ENCODE measurements around the gene STAP1.

DNA sequence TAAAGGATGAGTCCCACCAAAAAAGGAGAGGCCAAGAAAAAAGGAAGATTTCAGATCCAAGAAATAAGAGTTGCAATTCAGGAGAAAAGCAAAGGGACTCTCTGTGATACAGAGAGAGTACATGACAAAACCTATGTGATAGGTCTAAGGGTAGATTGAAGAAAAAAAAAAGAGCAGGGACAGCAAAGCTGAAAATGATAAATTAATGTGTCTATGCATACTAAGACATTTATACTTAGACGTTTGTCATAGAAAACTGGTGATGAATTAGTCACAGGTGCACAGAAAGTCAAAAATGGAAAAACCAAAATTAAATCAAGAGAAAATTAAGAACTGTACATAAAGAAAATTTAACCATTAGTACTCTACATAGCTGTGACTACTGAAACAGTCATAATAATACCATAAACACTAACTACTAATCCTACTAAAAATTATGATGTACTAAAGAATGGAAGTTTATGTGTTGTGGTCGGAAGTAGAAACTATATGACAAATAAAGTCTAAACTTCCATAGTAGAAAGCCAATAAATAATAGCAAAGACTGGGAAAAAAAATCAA lies 23.2 kb upstream of the STAP1 start:
- TF ChIP-seq GABPA (IDR thresholded peaks at IDR 0.05 in 1 of 2, conservative IDR thresholded peaks at IDR 0.05 in 1 of 2) (no peak), RXRA (IDR thresholded peaks at IDR 0.05) (no peak), YY1 (IDR thresholded peaks at IDR 0.05) (no peak), TAF1 (conservative IDR thresholded peaks at IDR 0.05) (no peak)
- TF ChIP-seq, protein P1, sequence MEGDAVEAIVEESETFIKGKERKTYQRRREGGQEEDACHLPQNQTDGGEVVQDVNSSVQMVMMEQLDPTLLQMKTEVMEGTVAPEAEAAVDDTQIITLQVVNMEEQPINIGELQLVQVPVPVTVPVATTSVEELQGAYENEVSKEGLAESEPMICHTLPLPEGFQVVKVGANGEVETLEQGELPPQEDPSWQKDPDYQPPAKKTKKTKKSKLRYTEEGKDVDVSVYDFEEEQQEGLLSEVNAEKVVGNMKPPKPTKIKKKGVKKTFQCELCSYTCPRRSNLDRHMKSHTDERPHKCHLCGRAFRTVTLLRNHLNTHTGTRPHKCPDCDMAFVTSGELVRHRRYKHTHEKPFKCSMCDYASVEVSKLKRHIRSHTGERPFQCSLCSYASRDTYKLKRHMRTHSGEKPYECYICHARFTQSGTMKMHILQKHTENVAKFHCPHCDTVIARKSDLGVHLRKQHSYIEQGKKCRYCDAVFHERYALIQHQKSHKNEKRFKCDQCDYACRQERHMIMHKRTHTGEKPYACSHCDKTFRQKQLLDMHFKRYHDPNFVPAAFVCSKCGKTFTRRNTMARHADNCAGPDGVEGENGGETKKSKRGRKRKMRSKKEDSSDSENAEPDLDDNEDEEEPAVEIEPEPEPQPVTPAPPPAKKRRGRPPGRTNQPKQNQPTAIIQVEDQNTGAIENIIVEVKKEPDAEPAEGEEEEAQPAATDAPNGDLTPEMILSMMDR (IDR thresholded peaks at IDR 0.05; ENCODE audit: low read depth, low read length, missing input control), result no peak
- TF ChIP-seq, protein P2, sequence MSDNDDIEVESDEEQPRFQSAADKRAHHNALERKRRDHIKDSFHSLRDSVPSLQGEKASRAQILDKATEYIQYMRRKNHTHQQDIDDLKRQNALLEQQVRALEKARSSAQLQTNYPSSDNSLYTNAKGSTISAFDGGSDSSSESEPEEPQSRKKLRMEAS (IDR thresholded peaks at IDR 0.05), result no peak
